ENCODE data around the gene P2RX7. TPM values are rescaled to one million over a fixed set of nuclear protein-coding genes. Genes with fewer than 3 reads are reported as not detected.

Gene P2RX7
- total RNA-seq, 2 experiments from 2014 or later, result 0.13 to 0.48 TPM

GRCh38 chr12:121114019-121114639, 18.5 kb upstream of the P2RX7 start:
- H3K9me3 ChIP-seq (ENCODE audit: low read length), result no peaks in the 10 kb centered on the region
- no peaks in the 10 kb centered on the region for H3K4me1 ChIP-seq (ENCODE audit: insufficient read depth, low read length, poor library complexity, severe bottlenecking)
- ChIA-PET CTCF (ENCODE audit: unreplicated experiment) (no interaction called here), POLR2A (interaction anchor here (0.6 kb wide), 1 partner anchor 511 kb away, joined by 4 read pairs; no protein-coding TSS in a partner anchor)
- H4K20me1 ChIP-seq (ENCODE audit: insufficient read depth, low read length), result no peaks in the 10 kb centered on the region
- no TSS peak for BruUV-seq (replicated peaks)
- H3K4me3 ChIP-seq (ENCODE audit: low read depth, low read length, poor library complexity, severe bottlenecking), result no peak overlapping the region
- intact Hi-C loops (cut with micrococcal nuclease; ENCODE audit: unreplicated experiment), result loop anchor here (5.0 kb wide), 3 partner anchors 52 to 532 kb away; partner anchors contain the start of gene POP5
- no peak for DNase-seq (ENCODE audit: low spot score)
- no peak overlapping the region for H2AFZ ChIP-seq (ENCODE audit: low read length)
- TF ChIP-seq CTCF (conservative IDR thresholded peaks at IDR 0.05; ENCODE audit: low read length), result no peak
- no peak for TF ChIP-seq EZH2phosphoT487 (IDR thresholded peaks at IDR 0.05; ENCODE audit: borderline replicate concordance, low read depth, low read length)
- H3K27ac ChIP-seq (ENCODE audit: low read depth, low read length, poor library complexity, severe bottlenecking), result no peak overlapping the region
- H3K9me2 ChIP-seq (ENCODE audit: insufficient read depth, low read length), result no peaks in the 10 kb centered on the region
- H3K36me3 ChIP-seq (ENCODE audit: insufficient read depth, low read length), result no peaks in the 10 kb centered on the region
- H3K4me2 ChIP-seq (ENCODE audit: low read length), result no peak overlapping the region
- H3K79me2 ChIP-seq (ENCODE audit: insufficient read depth, low read depth, low read length), result no peaks in the 10 kb centered on the region

- Histone ChIP-seq H3K4me2 (ENCODE audit: low read length) (no peak overlapping the region), H3K27ac (ENCODE audit: low read depth, low read length, poor library complexity, severe bottlenecking) (no peak overlapping the region), H2AFZ (ENCODE audit: low read length) (no peak overlapping the region), H3K9me3 (ENCODE audit: low read length) (no peaks in the 10 kb centered on the region), H3K79me2 (ENCODE audit: insufficient read depth, low read depth, low read length) (no peaks in the 10 kb centered on the region), H3K4me1 (ENCODE audit: insufficient read depth, low read length, poor library complexity, severe bottlenecking) (no peaks in the 10 kb centered on the region), H4K20me1 (ENCODE audit: insufficient read depth, low read length) (no peaks in the 10 kb centered on the region), H3K4me3 (ENCODE audit: low read depth, low read length, poor library complexity, severe bottlenecking) (no peak overlapping the region), H3K9me2 (ENCODE audit: insufficient read depth, low read length) (no peaks in the 10 kb centered on the region), H3K36me3 (ENCODE audit: insufficient read depth, low read length) (no peaks in the 10 kb centered on the region)
- ChIA-PET POLR2A (interaction anchor here (0.6 to 0.7 kb wide), 2 partner anchors 270 to 512 kb away, joined by 3 to 4 read pairs; no protein-coding TSS in a partner anchor), CTCF (ENCODE audit: unreplicated experiment) (no interaction called here)
- no peak for DNase-seq (ENCODE audit: low spot score)
- no peak for TF ChIP-seq CTCF (conservative IDR thresholded peaks at IDR 0.05; ENCODE audit: low read length)
- TF ChIP-seq EZH2phosphoT487 (IDR thresholded peaks at IDR 0.05; ENCODE audit: borderline replicate concordance, low read depth, low read length), result no peak
- intact Hi-C loops (cut with micrococcal nuclease; ENCODE audit: unreplicated experiment), result loop anchor here (5.0 kb wide), 3 partner anchors 53 to 533 kb away; partner anchors contain the start of gene POP5
- no TSS peak for BruUV-seq (replicated peaks)
These were observed 17.9 kb upstream of the P2RX7 start for GRCh38 chr12:121114806-121115205.

- POLR2A ChIA-PET, result interaction anchor here (0.7 kb wide), 1 partner anchor 271 kb away, joined by 3 read pairs; no protein-coding TSS in a partner anchor
- CTCF ChIA-PET (ENCODE audit: unreplicated experiment), result no interaction called here
- intact Hi-C loops (cut with micrococcal nuclease; ENCODE audit: unreplicated experiment), result no loop called here
These were observed 17.1 kb upstream of the P2RX7 start for GRCh38 chr12:121115530-121115929.

More at GRCh38 chr12:121115530-121115929, 17.1 kb upstream of the P2RX7 start:
- Histone ChIP-seq H3K9me3 (ENCODE audit: low read length) (no peaks in the 10 kb centered on the region), H3K4me1 (ENCODE audit: insufficient read depth, low read length, poor library complexity, severe bottlenecking) (no peaks in the 10 kb centered on the region), H3K27ac (ENCODE audit: low read depth, low read length, poor library complexity, severe bottlenecking) (no peak overlapping the region), H3K79me2 (ENCODE audit: insufficient read depth, low read depth, low read length) (no peaks in the 10 kb centered on the region), H3K4me3 (ENCODE audit: low read depth, low read length, poor library complexity, severe bottlenecking) (no peak overlapping the region), H3K4me2 (ENCODE audit: low read length) (no peak overlapping the region), H3K36me3 (ENCODE audit: insufficient read depth, low read length) (no peaks in the 10 kb centered on the region), H4K20me1 (ENCODE audit: insufficient read depth, low read length) (no peaks in the 10 kb centered on the region), H2AFZ (ENCODE audit: low read length) (no peak overlapping the region), H3K9me2 (ENCODE audit: insufficient read depth, low read length) (no peaks in the 10 kb centered on the region)
- no peak for DNase-seq (ENCODE audit: low spot score)
- no peak for TF ChIP-seq EZH2phosphoT487 (IDR thresholded peaks at IDR 0.05; ENCODE audit: borderline replicate concordance, low read depth, low read length)
- no peak for TF ChIP-seq CTCF (conservative IDR thresholded peaks at IDR 0.05; ENCODE audit: low read length)
- no TSS peak for BruUV-seq (replicated peaks)
